HG03139 (cell line): ENCODE results near the gene OMA1.
"Not testable (repeated sequence)": the region's sequence is repeated elsewhere in the genome, so short reads cannot be mapped to it uniquely, and the experiment has no call there.

ENCODE experiments used
- ATAC-seq: cut with Tn5 transposase; IDR thresholded peaks from one replicate; pipeline ENCODE4 v1.9.1; 2021; ENCODE audit not compliant: unreplicated experiment

The OMA1 gene

DNA sequence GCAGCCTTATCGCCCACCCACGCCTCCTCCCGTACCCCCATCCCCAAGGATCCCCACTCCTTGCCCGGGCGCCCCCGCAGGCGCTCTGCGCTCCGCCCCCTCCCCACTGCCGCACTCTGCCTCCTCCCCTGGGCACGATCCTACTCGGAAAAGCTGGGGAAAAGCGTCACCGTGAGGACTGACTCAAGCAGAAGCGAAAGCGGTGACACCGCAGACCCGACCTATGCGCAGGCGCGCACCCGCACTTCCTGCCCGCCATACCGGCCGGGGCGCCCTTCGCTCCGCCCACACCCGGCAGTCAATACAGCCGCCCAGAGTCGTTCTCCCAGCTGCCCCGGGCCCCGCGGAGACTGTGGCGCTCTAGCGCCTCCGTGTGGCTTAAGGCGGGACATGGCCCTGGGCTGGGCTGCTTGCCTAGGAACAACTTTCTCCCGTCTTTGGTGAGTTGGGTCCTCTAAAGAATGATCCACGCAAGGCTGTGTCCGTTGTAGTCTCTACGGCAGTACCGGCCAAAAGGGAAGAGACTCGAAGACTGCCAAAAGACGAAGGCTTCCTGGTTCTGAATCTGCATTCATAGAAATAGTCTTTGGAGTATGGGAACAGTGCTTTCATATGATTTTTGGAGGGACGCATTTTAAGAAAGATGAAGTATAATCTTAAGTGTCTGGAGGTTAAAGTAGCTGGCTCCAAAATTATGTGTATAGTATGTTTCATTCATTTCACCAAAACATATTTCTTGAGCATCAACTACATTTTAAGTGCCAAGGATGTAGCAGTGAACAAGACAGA is at the start of gene OMA1:
Gene OMA1 (minus strand): TSS at position 207 of the 789 bp plus-strand sequence. CDS start 7,432 bp downstream, outside the sequence.
- ATAC-seq: peak; percentile 96

DNA sequence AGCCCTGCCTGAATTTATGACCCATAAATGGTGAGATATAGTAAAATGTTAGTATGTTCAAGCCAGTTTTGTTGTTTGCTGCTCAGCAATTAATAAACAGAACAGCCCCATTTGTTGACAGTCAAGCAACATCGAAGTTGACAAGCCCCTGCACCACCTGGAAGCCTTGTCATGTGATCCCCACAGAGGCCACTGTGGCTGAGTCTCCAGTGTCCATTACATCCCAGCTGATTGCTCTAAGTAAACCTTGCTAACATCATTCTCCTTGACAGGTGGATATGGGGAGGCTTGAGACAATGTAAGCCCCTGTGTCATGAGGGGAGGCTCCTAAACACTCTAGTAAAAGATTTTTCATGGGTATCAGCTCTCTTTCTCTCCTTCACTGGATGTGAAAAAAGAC is 48.0 kb upstream of the OMA1 start:
- ATAC-seq: no peak

DNA sequence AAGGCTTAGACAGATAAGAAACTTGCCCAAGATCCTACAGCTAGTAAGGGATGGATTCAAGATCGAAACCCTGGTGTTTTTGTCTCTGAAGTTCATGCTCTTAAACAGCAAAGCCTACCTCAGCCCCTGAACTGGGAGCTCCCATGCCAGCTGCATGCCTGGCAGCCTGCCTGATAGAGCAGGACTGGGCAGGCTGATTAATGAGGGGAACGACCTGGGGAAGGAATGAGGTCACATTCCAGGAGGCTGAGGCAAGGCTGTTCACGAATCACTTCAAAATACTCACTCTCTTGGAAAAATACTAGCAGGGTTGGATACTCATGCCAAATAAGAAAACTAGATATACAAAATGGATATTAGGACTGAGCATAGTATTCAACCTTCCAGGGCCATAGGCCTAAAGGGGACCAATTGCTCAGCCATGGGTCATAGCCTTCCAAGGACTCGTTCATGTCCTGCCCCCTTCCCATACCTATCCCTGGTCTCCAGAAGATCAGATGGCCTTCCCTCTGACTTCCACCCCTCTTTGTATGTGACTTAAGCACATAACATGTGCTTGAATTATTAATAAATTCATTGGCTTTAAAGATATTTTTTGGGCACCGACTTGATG is 46.1 kb upstream of the OMA1 start:
- ATAC-seq: no peak

DNA sequence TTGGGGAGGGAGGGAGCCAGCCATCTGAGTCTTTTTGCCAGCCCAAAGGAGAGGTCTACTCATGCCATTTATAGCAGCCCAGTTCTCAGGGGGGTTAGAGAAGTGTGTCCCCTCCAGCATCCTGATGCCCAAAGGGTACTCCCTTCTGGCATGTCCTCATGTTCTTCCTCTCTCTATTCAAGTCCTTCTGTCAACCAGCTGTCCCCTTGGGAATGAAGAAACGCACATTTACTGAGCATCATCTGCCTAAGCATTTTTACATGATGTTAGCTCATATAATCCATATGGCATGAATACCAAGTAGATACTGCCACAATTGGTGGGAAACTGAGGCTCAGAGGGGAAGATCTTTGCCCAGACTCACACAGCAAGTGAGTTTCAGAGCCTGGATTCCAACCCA is 45.3 kb upstream of the OMA1 start:
- no peak for ATAC-seq

DNA sequence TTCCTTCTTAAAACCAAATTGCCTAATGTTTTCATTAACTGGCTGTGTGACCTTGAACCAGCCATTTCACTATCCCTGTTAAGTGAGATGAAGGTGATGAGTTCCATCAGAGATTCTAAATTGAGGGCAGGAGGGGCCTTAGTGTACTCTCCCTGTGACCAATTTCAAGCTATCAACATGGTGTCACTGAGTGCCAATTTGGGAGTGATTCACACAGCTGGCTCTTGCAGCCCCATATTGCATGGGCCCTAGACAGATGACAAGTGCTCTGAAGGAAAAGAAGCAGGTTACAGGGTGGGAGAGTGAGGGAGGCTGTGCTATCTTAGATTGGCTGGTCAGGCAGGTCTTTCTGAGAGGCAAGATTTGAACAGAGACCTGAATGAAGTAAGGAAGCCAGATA is 43.5 kb upstream of the OMA1 start:
- ATAC-seq: no peak

DNA sequence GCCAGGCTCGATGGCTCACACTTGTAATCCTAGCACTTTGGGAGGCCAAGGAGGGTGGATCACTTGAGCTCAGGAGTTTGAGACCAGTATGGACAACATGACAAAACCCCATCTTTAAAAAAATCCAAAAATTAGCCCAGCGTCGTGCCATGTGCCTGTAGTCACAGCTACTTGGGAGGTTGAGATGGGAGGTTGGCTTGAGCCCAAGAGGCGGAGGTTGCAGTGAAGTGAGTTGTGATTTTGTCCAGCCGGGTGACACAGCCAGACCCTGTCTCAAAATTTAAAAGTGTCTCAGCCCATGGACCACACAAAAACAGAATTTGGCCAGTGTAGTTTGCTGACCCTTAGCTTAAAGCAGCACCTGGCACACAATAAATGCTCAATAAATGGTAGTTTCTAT is 41.9 kb upstream of the OMA1 start:
- ATAC-seq: no peak

DNA sequence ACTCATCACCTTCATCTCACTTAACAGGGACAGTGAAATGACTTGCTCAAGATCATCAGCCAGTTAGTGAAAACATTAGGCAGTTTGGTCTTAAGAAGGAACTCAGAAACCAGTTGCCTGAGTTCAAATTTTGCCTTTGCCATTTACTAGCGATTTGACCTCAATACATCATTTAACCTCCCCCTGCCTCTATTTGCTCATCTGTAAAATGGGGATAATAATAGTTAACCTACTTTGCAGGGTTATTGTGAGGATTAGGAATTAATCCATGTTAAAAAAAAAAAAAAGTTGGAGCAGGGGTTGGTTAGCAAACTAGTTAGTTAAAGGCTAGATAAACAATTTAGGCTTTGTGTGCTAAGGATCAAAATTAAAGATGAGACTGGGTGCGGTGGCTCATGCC is 41.1 kb upstream of the OMA1 start:
- ATAC-seq: no peak

DNA sequence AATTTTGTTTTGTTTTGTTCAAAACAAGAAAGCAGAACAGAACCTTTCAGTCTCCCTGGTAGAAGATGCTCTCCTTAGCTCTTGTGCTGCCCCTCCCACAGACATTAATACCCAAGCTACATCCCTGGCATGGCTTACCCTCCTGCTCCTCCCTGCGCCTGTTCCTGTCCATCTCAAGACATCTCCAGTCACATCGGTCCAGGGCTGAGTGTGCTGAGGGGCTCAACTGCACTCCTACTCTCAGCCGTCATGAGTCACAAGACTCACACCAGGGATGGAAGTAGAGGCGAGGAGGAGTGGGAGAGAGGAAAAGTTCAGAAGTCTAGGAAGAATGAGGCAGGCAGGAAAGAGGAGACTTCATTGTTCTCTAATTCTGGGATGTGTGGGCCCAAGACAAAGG is 39.7 kb upstream of the OMA1 start:
- ATAC-seq: no peak

DNA sequence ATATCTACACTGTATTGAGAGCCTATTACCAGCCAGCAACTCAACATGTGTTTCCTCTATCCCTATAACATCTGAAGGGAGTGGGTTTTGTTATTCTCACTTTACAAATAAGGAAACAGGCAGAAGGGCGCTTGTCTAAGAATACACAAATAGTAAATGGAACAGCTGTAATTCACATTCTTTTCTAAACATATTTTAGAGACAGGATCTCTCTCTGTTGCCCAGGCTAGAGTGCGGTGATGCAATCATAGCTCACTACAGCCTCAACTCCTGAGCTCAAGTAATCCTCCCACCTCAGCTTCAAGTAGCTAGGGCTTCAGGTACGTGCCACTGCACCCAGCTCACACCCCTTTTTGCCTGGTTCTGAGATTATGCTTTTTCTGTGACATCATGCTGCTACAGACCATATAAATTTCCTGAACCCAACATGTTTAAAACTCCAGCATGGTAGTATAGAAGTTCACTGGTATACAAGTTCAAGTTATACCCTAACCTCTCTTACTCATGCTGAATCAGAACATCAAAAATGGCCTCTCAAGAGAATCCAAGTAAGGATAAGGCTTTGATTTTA is 39.1 kb upstream of the OMA1 start:
- no peak for ATAC-seq

DNA sequence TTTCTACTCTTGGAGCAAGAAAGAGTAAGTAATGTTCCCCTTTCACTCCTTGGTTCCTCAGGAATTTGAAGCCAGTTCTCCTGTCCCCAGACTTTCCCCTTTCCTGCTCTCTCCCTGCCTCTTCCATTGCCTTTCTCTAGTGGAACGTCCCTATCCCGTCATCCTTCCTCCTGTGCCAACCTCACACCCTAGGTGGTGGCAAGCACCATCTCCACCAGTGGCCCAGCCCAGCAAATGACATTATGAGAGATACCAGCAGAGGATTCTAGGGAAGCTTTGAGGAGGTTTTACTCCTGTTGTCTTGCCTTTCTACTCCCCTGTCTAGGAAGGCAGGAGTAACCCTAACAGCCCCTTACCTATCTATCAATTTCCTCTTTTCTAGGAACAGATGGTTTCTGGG is 38.6 kb upstream of the OMA1 start:
- ATAC-seq: no peak

DNA sequence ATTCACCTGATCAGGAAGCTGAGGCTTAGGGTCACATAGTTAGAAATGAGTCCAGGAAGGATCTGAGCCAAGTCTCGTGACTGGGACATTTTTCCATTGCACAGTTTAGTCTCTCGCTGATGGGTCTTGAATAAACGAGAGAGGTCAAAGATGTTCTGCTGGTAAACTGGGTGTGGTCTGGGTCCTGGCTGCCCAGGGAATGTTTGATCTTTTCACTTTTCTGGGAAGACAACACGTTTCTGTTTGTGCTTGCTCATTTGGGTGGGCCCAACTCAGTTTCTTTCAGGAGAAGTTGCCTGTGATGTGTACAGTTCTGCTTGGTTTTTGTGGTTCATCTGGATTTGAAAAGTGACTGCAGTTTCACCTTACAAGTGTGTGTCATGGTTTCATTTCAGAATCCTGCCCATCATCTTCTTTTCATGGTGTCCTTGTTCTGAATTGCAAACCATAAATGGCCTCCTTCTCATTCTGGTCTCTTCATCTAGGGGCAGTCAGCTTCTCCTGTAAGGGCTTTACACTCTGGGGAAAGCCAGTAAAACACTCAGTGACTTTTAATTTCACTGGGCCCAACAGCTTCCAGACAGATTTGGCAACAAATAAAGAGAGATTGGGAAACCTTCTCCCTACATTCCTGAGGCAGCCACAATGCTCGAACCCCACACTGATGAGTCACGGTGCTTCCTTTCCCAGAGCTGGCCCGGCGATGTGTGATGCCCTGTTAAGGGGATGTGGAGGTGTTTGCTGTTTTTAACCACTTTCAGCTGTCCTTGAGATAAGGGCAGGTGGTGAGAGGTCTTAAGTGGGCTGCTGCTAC is 37.8 kb upstream of the OMA1 start:
- peak; percentile 57 for ATAC-seq

DNA sequence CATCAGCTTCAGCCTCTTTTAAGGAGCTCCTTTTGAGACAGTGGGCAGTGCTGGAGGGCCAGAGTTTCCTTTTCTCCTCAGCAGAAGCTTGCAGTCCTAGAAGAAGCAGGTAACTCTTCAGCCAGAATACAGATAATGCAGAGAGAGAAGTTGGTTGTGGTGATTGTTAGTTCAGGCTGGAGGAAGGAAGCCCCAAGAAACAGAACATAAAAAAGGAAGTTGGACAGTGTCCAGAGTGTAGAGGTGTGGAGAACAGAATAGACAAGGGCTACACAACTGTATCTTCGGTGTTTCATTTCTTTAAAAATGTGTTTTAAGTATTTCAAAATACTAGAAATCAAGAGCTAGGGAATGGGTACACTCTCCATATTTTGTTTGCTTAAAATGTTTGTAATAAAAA is 37.0 kb upstream of the OMA1 start:
- no peak for ATAC-seq

DNA sequence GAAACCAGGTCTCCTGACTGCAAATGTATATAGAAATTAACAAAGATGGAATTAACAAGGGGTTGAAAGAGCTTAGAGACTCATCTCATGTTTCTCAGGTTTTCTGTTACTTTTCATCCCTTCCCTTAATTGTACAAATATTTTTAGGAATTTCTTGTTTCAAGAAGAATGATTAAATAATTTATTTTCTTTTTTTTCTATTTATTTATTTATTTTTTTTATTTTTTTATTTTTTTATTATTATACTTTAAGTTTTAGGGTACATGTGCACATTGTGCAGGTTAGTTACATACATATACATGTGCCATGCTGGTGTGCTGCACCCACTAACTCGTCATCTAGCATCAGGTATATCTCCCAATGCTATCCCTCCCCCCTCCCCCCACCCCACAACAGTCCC is 35.6 kb upstream of the OMA1 start:
- not testable (repeated sequence) for ATAC-seq

DNA sequence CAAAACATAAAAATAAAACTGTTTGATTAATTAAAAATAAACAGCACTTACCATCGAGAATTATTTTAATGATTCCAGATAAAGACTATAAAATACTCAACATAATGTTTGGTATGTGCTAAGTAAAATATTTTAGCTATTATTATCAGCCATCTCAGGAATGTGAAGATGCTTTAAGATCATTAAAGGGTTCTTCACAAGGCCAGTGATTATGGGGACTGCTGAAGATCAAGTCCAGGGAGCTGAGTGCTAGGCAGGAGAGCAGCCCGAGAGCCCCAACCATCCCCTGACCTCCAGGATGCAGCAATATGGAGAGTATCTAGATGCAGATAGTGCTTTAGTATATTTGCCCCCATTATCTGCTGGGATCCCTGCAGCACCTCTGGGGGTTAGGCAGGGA is 35.1 kb upstream of the OMA1 start:
- ATAC-seq: no peak

DNA sequence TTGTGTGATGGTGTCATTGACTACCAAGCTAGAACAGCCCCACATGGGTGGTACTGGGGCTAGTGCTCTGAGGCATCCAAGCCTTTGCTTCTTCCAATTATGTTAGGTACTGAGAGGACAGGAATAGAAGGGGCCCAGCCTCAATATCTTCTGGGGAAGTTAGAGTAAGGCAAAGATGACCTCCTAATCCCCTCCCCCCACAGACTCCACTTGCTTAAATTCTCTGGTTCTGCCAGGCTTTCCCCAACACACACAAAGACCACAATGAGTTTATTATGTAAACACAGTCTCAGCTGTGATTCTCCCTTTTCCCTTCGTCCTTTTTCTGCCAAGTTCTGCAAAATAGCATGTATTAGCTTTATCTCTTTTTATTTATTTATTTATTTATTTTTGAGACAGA is 33.7 kb upstream of the OMA1 start:
- no peak for ATAC-seq

DNA sequence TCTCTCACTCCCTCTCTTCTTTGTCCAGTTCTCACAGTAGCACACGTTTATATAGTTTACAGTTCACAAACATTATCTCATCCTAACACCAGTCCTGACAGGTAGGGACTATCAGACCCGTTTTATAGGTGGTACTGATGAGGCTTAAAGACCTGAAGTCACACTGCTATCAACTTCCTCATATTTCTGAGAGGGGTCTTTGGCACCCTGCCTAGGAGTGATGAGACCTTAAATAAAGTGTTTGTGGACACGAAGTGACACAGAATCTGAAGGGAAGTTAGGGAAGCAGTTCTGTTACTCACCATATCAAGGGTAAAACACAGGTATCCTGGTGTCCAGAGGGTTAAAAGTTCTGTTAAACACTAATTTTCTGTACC is 31.1 kb upstream of the OMA1 start:
- no peak for ATAC-seq

DNA sequence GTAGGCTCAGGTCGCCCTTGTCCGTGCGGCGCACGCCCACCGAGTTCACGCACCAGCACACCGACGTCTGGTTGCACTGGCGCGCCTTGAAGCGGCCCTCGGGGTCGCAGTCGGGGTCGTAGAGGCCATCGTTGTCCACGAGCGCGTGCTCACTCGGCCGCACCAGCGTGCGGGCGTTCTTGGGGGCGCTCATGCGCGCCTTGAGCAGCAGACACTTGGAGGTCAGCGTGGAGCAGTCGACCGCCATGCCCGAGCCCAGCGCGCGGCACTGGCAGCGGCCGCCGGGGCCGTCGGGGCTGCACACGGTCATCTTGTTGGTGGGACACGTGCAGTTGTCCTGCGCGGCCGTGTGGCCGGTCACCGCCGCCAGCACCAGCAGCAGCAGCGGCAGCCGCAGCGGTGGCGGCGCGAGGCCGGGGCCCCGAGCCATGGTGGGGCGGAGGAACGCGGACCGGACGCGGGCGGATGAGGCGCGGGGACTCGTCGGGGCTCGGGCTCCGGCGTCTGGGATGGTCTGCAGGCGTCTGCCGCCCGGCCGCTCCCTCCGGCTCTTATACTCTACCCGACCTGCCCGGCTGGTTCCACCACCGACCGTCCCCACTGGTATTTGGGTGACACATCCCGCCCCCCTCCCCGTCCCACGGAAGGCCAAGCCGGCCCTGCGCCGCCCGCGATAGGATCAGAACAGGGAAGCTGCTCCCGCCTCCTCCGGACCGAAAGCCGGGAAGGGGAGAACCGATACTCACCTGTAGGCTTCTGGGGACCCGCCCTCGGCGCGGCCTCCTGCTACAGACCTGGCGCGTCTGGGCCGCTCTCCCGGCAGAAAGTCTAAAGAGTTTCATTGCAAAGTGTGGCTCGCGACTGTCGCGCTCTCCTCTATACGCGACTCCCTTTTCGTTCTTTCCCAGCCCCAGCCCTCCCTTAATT is 30.5 kb upstream of the OMA1 start, which contains the start of gene TACSTD2:
Gene TACSTD2 (minus strand): TSS at position 526 of the 927 bp plus-strand sequence. CDS start 96 bp downstream, at position 430.
- no peak for ATAC-seq

DNA sequence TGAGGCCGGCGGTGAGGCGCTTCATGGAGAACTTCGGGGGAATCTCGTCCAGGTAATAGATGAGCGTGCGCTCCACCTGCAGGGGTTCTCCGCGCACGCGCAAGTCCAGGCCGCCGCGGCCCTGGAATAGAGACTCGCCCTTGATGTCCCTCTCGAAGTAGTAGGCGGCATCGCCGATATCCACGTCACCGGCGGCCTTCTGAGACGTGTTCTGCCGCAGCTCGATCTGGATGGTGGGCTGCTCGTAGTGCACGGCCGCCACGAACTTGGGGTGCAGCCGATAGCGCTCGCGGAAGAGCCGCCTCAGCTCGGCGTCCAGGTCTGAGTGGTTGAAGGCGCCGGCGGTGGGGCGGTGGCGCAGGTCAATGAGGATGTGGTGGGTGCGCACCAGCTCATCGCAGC is 29.8 kb upstream of the OMA1 start:
- no peak for ATAC-seq

DNA sequence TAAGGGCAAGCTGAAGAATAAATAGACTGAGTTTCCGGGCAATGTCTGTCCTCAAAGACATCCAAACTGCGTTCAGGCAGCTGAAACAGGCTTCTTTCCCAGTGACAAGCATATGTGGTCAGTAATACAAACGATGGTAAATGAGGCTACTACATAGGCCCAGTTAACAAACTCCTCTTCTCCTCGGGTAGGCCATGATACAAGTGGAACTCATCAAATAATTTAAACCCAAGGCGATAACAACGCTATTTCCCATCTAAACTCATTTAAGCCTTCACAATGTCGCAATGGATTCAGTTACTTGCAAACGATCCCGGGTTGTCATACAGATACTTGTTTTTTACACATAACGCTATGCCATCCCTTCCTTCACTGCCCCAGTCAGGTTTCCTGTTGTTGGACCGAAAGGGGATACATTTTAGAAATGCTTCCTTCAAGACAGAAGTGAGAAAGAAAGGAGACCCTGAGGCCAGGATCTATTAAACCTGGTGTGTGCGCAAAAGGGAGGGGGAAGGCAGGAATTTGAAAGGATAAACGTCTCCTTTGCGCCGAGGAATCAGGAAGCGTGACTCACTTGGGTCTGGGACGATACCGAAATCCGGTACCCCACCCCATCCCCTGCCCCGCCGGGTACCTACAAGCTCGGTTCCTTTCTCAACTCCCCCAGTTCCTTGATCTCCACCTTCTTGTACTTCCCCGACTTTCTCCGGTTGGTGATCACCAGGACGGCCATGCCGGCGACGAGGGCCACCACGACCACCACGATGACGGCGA is 29.2 kb upstream of the OMA1 start:
- no peak for ATAC-seq

DNA sequence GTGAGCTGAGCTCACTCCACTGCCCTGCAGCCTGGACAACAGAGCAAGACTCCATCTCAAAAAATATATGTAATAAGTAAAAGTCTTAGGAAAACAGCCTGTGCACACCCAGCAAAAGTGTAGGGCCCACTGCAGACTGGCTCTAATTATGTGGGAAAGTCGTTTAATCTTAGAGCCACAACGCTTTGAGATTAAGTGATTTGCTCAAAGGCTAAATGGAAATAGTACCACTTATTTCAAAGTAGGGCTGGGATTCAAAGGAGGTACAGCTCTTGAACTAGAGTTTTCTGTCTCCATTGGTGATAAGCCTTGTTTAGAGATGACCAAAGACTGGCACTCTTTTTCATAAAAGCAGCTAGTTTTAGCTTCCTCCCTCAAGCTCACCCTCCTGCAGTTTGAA is 28.3 kb upstream of the OMA1 start:
- no peak for ATAC-seq
